PC-9 (cell line): ENCODE results near the gene RBP4. TPM values are rescaled to one million over a fixed set of nuclear protein-coding genes. Genes with fewer than 3 reads are reported as not detected.

ENCODE experiments used
- BruUV-seq: library from RNA; stranded (reverse); fragments of 400-500 nt; replicated peaks from 2 replicates; lab custom pipeline; 2021; lab: Mats Ljungman, UMichigan
- CTCF ChIA-PET: fragments of 300-600 bp; sonication (Branson Sonifier 250); formaldehyde crosslinking; loops from one replicate; lab custom pipeline; 2022; ENCODE audit warnings: antibody characterized with exemption; lab: Charles Lee
- POLR2A ChIA-PET: fragments of 300-600 bp; sonication (Branson Sonifier 250); formaldehyde crosslinking; loops from one replicate; lab custom pipeline; 2022; ENCODE audit warnings: antibody characterized with exemption; ENCODE audit not compliant: unreplicated experiment; lab: Charles Lee
- DNase-seq, 2 experiments: peaks; one replicate each; pipeline versions ENCODE4 v3.0.0 to v3.0.0-alpha.2; 2015 to 2022; ENCODE audit warnings: mixed read lengths in 1 of 2
- H2AFZ ChIP-seq: fragments of 200-600 bp; sonication (generic); 2 replicates; pipeline ENCODE4 v1.8.1; 2017; ENCODE audit warnings: antibody characterized with exemption
- H3F3A ChIP-seq: fragments of 200-600 bp; sonication (generic); 2 replicates; pipeline ENCODE4 v1.8.1; 2017; ENCODE audit warnings: antibody characterized with exemption, mild to moderate bottlenecking, low read depth; ENCODE audit not compliant: insufficient read depth
- H3K27ac ChIP-seq: fragments of 200-600 bp; sonication (generic); 2 replicates; pipeline ENCODE4 v1.6.1; 2016; ENCODE audit warnings: mixed run types
- H3K27me3 ChIP-seq: fragments of 200-600 bp; sonication (generic); 2 replicates; pipeline ENCODE4 v1.6.1; 2016; ENCODE audit warnings: low read depth, mixed run types; ENCODE audit not compliant: insufficient read depth
- H3K36me3 ChIP-seq: fragments of 200-600 bp; sonication (generic); 2 replicates; pipeline ENCODE4 v1.6.1; 2016; ENCODE audit warnings: low read depth, mixed run types
- H3K4me1 ChIP-seq: fragments of 200-600 bp; sonication (generic); replicated peaks from 2 replicates; pipeline ENCODE4 v1.6.1; 2016; ENCODE audit warnings: mixed run types; ENCODE audit not compliant: insufficient read depth
- H3K4me2 ChIP-seq: fragments of 200-600 bp; sonication (generic); 2 replicates; pipeline ENCODE4 v1.6.1; 2017; ENCODE audit warnings: mixed run types
- H3K4me3 ChIP-seq: fragments of 200-600 bp; sonication (generic); 2 replicates; pipeline ENCODE4 v1.6.1; 2016; ENCODE audit warnings: mixed run types
- H3K79me2 ChIP-seq: fragments of 200-600 bp; sonication (generic); 2 replicates; pipeline ENCODE4 v1.6.1; 2017; ENCODE audit warnings: low read depth, mixed run types
- H3K9me2 ChIP-seq: fragments of 200-600 bp; sonication (generic); 2 replicates; pipeline ENCODE4 v1.8.1; 2017; ENCODE audit warnings: mild to moderate bottlenecking; ENCODE audit not compliant: insufficient read depth
- H3K9me3 ChIP-seq: fragments of 200-600 bp; sonication (generic); 2 replicates; pipeline ENCODE4 v1.8.1; 2016; ENCODE audit warnings: low read depth; ENCODE audit not compliant: insufficient read depth
- H4K20me1 ChIP-seq: fragments of 200-600 bp; sonication (generic); 2 replicates; pipeline ENCODE4 v1.8.1; 2017; ENCODE audit not compliant: insufficient read depth
- CTCF ChIP-seq: fragments of 200-600 bp; sonication (generic); conservative IDR thresholded peaks from 2 replicates; pipeline ENCODE4 v1.6.1; 2017; ENCODE audit warnings: mixed run types, antibody characterized with exemption, mild to moderate bottlenecking, moderate library complexity
- EZH2 ChIP-seq: fragments of 200-600 bp; sonication (generic); IDR thresholded peaks from 2 replicates; pipeline ENCODE4 v1.8.0; 2017; ENCODE audit warnings: antibody characterized with exemption, low read depth
- intact Hi-C: fragments of 100-400 bp; cut with micrococcal nuclease; formaldehyde crosslinking; loops from one replicate; pipeline ENCODE4 v1.10.0; 2022; ENCODE audit not compliant: unreplicated experiment
- total RNA-seq: library from RNA; stranded (reverse); gene quantifications from 2 replicates; pipeline ENCODE4 v1.2.3, GENCODE V29; 2021

RBP4 gene
- total RNA-seq, 1 experiment from 2014 or later: 0.57 TPM

DNA sequence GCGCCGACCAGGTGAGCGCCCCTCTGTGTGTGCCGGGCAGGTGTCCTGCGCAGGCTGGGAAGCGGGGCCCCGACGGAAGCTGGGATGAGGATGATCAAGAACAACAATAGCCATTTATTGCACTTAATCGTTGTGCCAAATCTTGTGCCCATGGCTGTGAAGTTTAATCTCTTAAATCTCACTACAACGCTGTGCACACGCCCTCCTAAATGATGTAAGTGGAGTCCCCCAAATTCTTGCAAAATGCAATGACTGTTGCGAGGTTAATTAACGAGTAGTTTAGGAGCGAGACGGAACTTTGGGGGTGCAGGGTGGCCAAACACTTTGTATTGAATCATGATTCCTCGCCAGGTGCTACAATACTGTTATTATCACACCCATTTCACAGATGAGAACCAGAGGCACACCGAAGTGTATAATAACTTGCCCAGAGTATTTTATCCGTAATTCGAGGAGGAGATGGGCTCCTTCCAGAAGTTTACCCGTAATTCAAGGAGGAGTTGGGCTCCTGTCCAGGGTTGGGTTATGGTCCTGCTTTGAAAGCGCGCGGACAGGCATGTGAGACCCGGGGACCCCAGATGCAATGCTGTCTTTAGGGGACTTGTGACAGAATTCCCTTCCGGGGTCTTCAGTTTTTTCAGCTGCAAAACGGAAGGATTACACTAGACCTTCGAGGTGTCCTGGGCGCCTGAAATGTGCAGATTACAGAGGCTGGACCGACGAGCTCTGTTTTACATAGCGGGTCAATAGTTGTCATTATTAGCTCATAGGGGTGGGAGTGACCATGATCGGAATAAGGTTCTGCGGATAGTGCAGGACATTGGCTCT, 33.5 kb downstream of the RBP4 start:
- CTCF ChIA-PET: no interaction called here
- Histone ChIP-seq H3F3A (peaks cover 3% of the 10 kb centered on the region; the same call in 1 of the 2 replicates), H3K9me3 (no peaks in the 10 kb centered on the region), H3K79me2 (peaks cover 17% of the 10 kb centered on the region), H3K4me1 (peaks cover 21% of the 10 kb centered on the region), H3K27me3 (no peaks in the 10 kb centered on the region), H4K20me1 (no peaks in the 10 kb centered on the region), H3K4me3 (peak overlapping the region; percentile 56; the same call in 1 of the 2 replicates), H3K4me2 (peak overlapping the region; percentile 78), H3K36me3 (no peaks in the 10 kb centered on the region), H3K27ac (no peak overlapping the region), H3K9me2 (no peaks in the 10 kb centered on the region), H2AFZ (no peak overlapping the region)
- BruUV-seq: no TSS peak
- TF ChIP-seq CTCF (no peak), EZH2 (no peak)
- POLR2A ChIA-PET: no interaction called here
- DNase-seq: no peak
- intact Hi-C loops: no loop called here

DNA sequence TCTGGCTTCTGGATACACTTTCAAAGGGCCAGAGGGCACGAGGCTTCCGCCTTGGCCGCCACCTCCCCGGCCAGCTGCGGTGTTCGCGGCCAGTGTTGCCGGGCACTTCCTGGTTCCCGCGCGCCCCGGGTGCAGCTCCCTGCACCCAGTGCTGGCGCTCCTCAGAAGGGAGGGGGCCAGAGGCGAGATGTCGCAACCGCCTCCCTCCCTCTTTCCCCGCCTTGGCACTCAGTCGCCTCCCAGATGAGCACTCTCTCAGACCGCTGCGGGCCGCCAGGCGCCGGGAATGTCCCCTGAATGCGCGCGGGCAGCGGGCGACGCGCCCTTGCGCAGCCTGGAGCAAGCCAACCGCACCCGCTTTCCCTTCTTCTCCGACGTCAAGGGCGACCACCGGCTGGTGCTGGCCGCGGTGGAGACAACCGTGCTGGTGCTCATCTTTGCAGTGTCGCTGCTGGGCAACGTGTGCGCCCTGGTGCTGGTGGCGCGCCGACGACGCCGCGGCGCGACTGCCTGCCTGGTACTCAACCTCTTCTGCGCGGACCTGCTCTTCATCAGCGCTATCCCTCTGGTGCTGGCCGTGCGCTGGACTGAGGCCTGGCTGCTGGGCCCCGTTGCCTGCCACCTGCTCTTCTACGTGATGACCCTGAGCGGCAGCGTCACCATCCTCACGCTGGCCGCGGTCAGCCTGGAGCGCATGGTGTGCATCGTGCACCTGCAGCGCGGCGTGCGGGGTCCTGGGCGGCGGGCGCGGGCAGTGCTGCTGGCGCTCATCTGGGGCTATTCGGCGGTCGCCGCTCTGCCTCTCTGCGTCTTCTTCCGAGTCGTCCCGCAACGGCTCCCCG, 34.4 kb downstream of the RBP4 start, which contains the start of gene FFAR4:
Gene FFAR4, plus strand, starts transcription at position 231 of the 842 bp plus-strand sequence. Its CDS starts 56 bp downstream, at position 287.
- peaks cover 3% of the 10 kb centered on the region; the same call in 1 of the 2 replicates for H3F3A ChIP-seq
- H4K20me1 ChIP-seq: no peaks in the 10 kb centered on the region
- H3K4me2 ChIP-seq: peak within 1 kb of the TSS; percentile 78
- ChIA-PET POLR2A (no interaction called here), CTCF (no interaction called here)
- H3K4me3 ChIP-seq: peak within 1 kb of the TSS; percentile 56
- H3K27ac ChIP-seq: peak within 1 kb of the TSS; percentile 52
- H2AFZ ChIP-seq: peak within 1 kb of the TSS; percentile 75
- BruUV-seq: no TSS peak
- peaks cover 21% of the 10 kb centered on the region for H3K4me1 ChIP-seq
- peak; percentile 67 to 76 for DNase-seq
- no peaks in the 10 kb centered on the region for H3K36me3 ChIP-seq
- H3K27me3 ChIP-seq: no peaks in the 10 kb centered on the region
- H3K79me2 ChIP-seq: peaks cover 17% of the 10 kb centered on the region
- H3K9me3 ChIP-seq: no peaks in the 10 kb centered on the region
- no peaks in the 10 kb centered on the region for H3K9me2 ChIP-seq
- TF ChIP-seq EZH2: no peak
- TF ChIP-seq CTCF: no peak
- intact Hi-C loops: no loop called here

DNA sequence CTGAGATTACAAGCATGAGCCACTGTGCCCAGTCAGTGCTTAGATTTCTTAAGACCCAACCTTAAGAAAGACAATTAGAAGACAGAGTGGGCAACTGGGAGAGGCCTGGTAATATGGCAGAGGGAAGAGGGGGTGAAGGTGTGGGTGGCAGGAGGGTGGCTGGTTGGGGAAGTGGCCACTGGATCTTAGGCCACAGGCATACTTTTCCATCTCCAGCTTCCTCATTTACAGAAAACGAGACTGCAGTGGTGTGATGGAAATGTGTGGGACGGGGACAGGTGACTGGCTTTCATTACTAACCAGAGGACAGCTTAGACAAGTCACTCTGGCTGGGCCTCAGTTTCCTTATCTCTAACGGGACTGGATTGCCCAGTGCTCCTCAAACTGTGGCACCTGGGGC, 35.6 kb downstream of the RBP4 start:
- Histone ChIP-seq H3K4me3 (no peak overlapping the region), H4K20me1 (no peaks in the 10 kb centered on the region), H2AFZ (no peak overlapping the region), H3K9me3 (no peaks in the 10 kb centered on the region), H3K4me1 (peaks cover 21% of the 10 kb centered on the region), H3K36me3 (no peaks in the 10 kb centered on the region), H3K27ac (no peak overlapping the region), H3F3A (peaks cover 3% of the 10 kb centered on the region; the same call in 1 of the 2 replicates), H3K79me2 (peaks cover 17% of the 10 kb centered on the region), H3K27me3 (no peaks in the 10 kb centered on the region), H3K9me2 (no peaks in the 10 kb centered on the region), H3K4me2 (peak overlapping the region; percentile 78)
- no TSS peak for BruUV-seq
- intact Hi-C loops: no loop called here
- no peak for DNase-seq
- ChIA-PET CTCF (no interaction called here), POLR2A (no interaction called here)
- no peak for TF ChIP-seq EZH2
- TF ChIP-seq CTCF: no peak
